Testis (tissue), 2 donors: ENCODE measurements around the gene CADM4.

Source experiments
- POLR2A ChIP-seq: fragments of 450-650 bp; IDR thresholded peaks from one replicate; pipeline ENCODE4 v1.6.1; 2017; ENCODE audit warnings: antibody characterized with exemption, mild to moderate bottlenecking, moderate library complexity
- TF ChIP-seq, protein P1 (sequence below), 3 experiments: fragments of 450-650 bp in 2 of 3; fragments of 200-600 bp in 1 of 3; sonication (generic) in 1 of 3; IDR thresholded peaks; one replicate each; pipeline ENCODE4 v1.5.1; 2016 to 2019; ENCODE audit warnings: antibody characterized with exemption in 3 of 3, mild to moderate bottlenecking in 2 of 3, moderate library complexity in 1 of 3

DNA sequence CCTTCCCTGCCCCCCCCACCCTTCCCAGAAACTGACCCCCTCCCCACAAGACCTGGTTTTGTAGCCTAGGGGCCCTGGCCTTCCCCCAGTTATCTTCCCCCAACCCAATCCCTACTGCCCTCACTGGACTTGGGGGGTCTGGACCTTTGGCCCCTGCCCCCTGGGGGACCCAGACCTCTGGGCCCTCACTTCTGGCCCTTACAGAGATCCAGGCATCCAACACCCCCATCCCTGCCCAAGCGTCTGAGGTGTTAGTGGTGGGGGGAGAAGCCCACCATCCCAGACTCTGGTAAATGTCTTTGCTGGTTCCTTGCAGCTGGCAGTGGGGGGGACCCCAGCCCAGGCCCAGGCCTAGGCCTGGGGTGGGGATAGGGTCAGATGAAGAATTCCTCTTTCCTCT lies 16.7 kb downstream of the CADM4 start:
- TF ChIP-seq, protein P1, sequence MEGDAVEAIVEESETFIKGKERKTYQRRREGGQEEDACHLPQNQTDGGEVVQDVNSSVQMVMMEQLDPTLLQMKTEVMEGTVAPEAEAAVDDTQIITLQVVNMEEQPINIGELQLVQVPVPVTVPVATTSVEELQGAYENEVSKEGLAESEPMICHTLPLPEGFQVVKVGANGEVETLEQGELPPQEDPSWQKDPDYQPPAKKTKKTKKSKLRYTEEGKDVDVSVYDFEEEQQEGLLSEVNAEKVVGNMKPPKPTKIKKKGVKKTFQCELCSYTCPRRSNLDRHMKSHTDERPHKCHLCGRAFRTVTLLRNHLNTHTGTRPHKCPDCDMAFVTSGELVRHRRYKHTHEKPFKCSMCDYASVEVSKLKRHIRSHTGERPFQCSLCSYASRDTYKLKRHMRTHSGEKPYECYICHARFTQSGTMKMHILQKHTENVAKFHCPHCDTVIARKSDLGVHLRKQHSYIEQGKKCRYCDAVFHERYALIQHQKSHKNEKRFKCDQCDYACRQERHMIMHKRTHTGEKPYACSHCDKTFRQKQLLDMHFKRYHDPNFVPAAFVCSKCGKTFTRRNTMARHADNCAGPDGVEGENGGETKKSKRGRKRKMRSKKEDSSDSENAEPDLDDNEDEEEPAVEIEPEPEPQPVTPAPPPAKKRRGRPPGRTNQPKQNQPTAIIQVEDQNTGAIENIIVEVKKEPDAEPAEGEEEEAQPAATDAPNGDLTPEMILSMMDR (IDR thresholded peaks at IDR 0.05), result no peak
- no peak for TF ChIP-seq POLR2A
